ENCODE measurements around the gene TMEM120B.

TMEM120B gene

GRCh38 chr12:121795034-121795968 lies 82.7 kb downstream of the TMEM120B start:
- Mint-ChIP-seq H3K36me3 (peaks cover 2% of the 10 kb centered on the region), H3K4me1 (ENCODE audit: low read depth) (peaks cover 58% of the 10 kb centered on the region), H3K9me3 (ENCODE audit: low read depth) (no peaks in the 10 kb centered on the region), H3K4me3 (peak overlapping the region; percentile 84), H3K27me3 (no peaks in the 10 kb centered on the region), H3K27ac (peak overlapping the region; percentile 91)

- peak overlapping the region; percentile 76 for H3K4me3 Mint-ChIP-seq
- peak overlapping the region; percentile 70 for H3K27ac Mint-ChIP-seq
- peaks cover 50% of the 10 kb centered on the region for H3K4me1 Mint-ChIP-seq (ENCODE audit: low read depth)
- no peaks in the 10 kb centered on the region for H3K27me3 Mint-ChIP-seq
- H3K9me3 Mint-ChIP-seq (ENCODE audit: low read depth): no peaks in the 10 kb centered on the region
- peaks cover 2% of the 10 kb centered on the region for H3K36me3 Mint-ChIP-seq
Measured at GRCh38 chr12:121796855-121797751, 84.6 kb downstream of the TMEM120B start.

GRCh38 chr12:121797937-121798786 lies 85.6 kb downstream of the TMEM120B start:
- no peaks in the 10 kb centered on the region for H3K9me3 Mint-ChIP-seq (ENCODE audit: low read depth)
- peak overlapping the region; percentile 92 for H3K27ac Mint-ChIP-seq
- H3K27me3 Mint-ChIP-seq: no peaks in the 10 kb centered on the region
- peaks cover 2% of the 10 kb centered on the region for H3K36me3 Mint-ChIP-seq
- peaks cover 52% of the 10 kb centered on the region for H3K4me1 Mint-ChIP-seq (ENCODE audit: low read depth)
- peak overlapping the region; percentile 87 for H3K4me3 Mint-ChIP-seq

DNA sequence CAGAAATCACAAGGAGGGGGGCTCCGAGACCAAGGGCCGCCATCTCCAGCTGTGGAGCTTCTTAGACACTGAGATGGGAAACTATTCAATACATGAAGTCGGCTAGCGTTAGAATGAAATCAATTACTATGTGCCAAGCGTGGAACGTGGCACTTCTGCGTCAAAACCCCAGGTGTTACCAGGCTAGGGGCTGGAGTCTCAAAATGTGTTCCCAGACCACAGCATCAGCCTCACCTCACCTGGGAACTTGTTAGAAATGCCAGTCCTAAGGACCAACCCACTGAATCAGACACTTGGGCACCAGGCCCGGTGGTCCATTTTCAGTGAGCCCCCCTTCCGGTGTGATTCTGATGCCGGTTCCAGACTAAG lies 86.2 kb downstream of the TMEM120B start:
- H3K36me3 Mint-ChIP-seq: peaks cover 2% of the 10 kb centered on the region
- peaks cover 52% of the 10 kb centered on the region for H3K4me1 Mint-ChIP-seq (ENCODE audit: low read depth)
- peak overlapping the region; percentile 92 for H3K27ac Mint-ChIP-seq
- no peaks in the 10 kb centered on the region for H3K9me3 Mint-ChIP-seq (ENCODE audit: low read depth)
- peak overlapping the region; percentile 87 for H3K4me3 Mint-ChIP-seq
- H3K27me3 Mint-ChIP-seq: no peaks in the 10 kb centered on the region

GRCh38 chr12:121799156-121799841 lies 86.7 kb downstream of the TMEM120B start:
- H3K27me3 Mint-ChIP-seq: no peaks in the 10 kb centered on the region
- no peaks in the 10 kb centered on the region for H3K9me3 Mint-ChIP-seq (ENCODE audit: low read depth)
- H3K36me3 Mint-ChIP-seq: peaks cover 2% of the 10 kb centered on the region
- H3K27ac Mint-ChIP-seq: peak overlapping the region; percentile 92
- peak overlapping the region; percentile 87 for H3K4me3 Mint-ChIP-seq
- H3K4me1 Mint-ChIP-seq (ENCODE audit: low read depth): peaks cover 51% of the 10 kb centered on the region

GRCh38 chr12:121799842-121800693 lies 87.5 kb downstream of the TMEM120B start:
- peaks cover 1% of the 10 kb centered on the region for H3K36me3 Mint-ChIP-seq
- H3K9me3 Mint-ChIP-seq (ENCODE audit: low read depth): no peaks in the 10 kb centered on the region
- peak overlapping the region; percentile 90 for H3K27ac Mint-ChIP-seq
- H3K4me3 Mint-ChIP-seq: peak overlapping the region; percentile 85
- peaks cover 43% of the 10 kb centered on the region for H3K4me1 Mint-ChIP-seq (ENCODE audit: low read depth)
- no peaks in the 10 kb centered on the region for H3K27me3 Mint-ChIP-seq

DNA sequence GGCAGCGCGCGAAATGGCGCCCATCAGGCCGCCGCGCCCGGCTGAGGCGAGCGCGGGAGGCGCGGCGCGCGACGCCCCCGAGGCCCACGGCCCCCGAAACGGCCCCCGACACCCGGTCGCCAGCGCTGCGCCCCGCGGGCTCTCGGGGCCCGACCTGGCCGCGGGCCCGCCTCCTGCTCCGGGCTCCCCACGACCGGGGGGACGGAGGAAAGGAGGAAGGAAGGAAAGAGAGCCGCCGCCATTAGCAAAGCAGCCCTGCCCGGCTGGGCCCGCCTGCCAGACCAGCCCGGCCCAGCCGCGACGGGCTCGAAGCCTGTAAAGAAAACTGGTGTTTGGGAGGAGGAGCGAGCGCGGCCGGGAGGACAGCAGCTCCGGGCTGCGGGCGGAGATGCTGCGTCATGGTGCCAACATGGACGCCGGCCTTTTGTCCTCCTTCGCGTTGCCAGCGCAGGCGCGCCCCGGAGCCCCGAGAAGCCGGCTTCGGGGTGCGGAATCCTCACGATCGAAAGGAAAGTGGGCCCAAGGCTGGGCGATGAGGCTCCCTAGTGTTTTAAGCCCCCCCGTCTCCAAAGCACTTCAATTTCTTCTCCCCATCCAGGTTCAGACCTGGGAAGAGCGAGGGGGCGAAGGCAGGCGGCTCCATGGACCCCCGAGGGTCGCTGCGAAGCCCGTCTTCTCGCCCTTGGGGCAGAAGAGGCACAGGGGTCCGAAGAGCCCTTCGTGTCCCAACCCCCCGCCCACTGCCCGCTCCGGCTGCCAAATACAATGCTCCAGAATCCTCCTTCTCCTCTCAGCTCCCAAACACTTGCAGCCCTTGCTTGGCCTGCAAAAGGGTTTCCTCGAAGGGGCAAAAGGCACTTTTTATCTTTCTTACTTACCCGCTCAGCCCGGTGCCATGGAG lies 88.4 kb downstream of the TMEM120B start:
- no peaks in the 10 kb centered on the region for H3K27me3 Mint-ChIP-seq
- H3K27ac Mint-ChIP-seq: peak overlapping the region; percentile 98
- H3K4me1 Mint-ChIP-seq (ENCODE audit: low read depth): peaks cover 41% of the 10 kb centered on the region
- no peaks in the 10 kb centered on the region for H3K36me3 Mint-ChIP-seq
- H3K4me3 Mint-ChIP-seq: peak overlapping the region; percentile 95
- no peaks in the 10 kb centered on the region for H3K9me3 Mint-ChIP-seq (ENCODE audit: low read depth)

- peaks cover 2% of the 10 kb centered on the region for H3K36me3 Mint-ChIP-seq
- H3K27ac Mint-ChIP-seq: peak overlapping the region; percentile 98
- H3K4me3 Mint-ChIP-seq: peak overlapping the region; percentile 95
- H3K9me3 Mint-ChIP-seq (ENCODE audit: low read depth): no peaks in the 10 kb centered on the region
- H3K4me1 Mint-ChIP-seq (ENCODE audit: low read depth): peaks cover 46% of the 10 kb centered on the region
- no peaks in the 10 kb centered on the region for H3K27me3 Mint-ChIP-seq
Measured at GRCh38 chr12:121801595-121802484, 89.3 kb downstream of the TMEM120B start.

DNA sequence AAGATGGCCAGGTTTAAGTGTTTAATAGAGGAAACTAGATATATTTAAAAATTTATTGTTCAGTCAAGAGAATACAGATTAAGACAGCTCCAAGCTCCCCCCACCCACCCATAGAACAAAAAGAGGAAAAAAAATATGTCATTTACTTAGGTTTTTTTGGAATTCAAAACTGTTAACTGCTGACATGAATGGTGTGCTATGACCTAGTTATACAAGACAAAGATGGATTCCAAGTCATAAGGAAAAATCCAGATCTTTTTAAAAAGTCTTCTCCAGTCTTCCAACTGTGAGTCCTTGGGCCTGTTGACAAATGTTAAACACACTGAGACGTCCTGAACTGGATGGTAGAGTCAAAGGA lies 89.9 kb downstream of the TMEM120B start:
- Mint-ChIP-seq H3K27me3 (no peaks in the 10 kb centered on the region), H3K27ac (peak overlapping the region; percentile 98), H3K4me1 (ENCODE audit: low read depth) (peaks cover 49% of the 10 kb centered on the region), H3K9me3 (ENCODE audit: low read depth) (no peaks in the 10 kb centered on the region), H3K36me3 (peaks cover 2% of the 10 kb centered on the region), H3K4me3 (peak overlapping the region; percentile 95)

- peak overlapping the region; percentile 95 for H3K4me3 Mint-ChIP-seq
- peaks cover 2% of the 10 kb centered on the region for H3K36me3 Mint-ChIP-seq
Measured at GRCh38 chr12:121802843-121803698, 90.5 kb downstream of the TMEM120B start.

DNA sequence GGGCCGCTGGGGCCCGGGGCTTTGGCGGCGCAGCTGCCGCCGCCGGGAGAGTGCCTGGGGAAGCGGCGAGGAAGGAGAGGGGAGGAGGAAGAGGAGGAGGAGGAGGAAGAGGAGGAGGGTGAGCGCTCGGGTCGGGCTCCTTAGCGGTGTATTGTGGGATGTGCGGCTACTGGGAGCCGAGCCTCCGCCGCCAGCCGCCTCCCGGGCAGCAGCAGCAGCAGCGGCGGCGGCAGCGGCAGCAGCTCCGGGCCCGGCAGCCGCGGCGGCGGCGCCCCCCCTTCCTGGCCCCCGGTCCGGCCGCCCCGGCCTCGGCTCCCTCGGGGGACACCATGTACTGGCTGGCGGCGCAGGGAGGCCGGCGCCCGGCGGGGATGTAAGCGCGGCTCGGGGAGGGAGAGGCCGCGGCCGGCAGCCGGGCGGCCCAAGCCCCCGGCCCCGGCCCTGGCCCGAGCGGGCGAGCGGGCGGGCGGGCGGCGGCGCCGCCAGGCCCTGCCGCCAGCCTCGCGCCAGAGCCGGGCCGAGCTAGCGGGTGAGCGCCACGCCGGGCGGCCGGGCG lies 91.4 kb downstream of the TMEM120B start, which contains the start of gene SETD1B:
TSS of gene SETD1B (plus strand) at position 149 of the 556 bp plus-strand sequence. CDS start 729 bp downstream, outside the sequence.
- Mint-ChIP-seq H3K4me3 (peak within 1 kb of the TSS; percentile 95), H3K27me3 (no peaks in the 10 kb centered on the region), H3K9me3 (ENCODE audit: low read depth) (no peaks in the 10 kb centered on the region), H3K36me3 (peaks cover 2% of the 10 kb centered on the region), H3K4me1 (ENCODE audit: low read depth) (peaks cover 41% of the 10 kb centered on the region), H3K27ac (peak within 1 kb of the TSS; percentile 98)

More at GRCh38 chr12:121802843-121803698, 90.5 kb downstream of the TMEM120B start:
- Mint-ChIP-seq H3K27me3 (no peaks in the 10 kb centered on the region), H3K9me3 (ENCODE audit: low read depth) (no peaks in the 10 kb centered on the region), H3K27ac (peak overlapping the region; percentile 98), H3K4me1 (ENCODE audit: low read depth) (peaks cover 46% of the 10 kb centered on the region)

Data from activated naive CD8-positive, alpha-beta T cell (primary cell).